Thyroid gland (tissue), 4 donors: ENCODE measurements around the gene PLXNA4. TPM values are rescaled to one million over a fixed set of nuclear protein-coding genes. Genes with fewer than 3 reads are reported as not detected.

Source experiments
- DNase-seq, 2 donors: peaks; one replicate each; pipeline ENCODE4 v3.0.0-alpha.2; 2019
- H3K27ac ChIP-seq, 3 donors: fragments of 200-600 bp; sonication (generic); 1 replicate in 2 of 3; 2 replicates in 1 of 3; pipeline ENCODE4 v1.5.1; 2016 to 2019; ENCODE audit warnings: mild to moderate bottlenecking in 1 of 3, moderate library complexity in 1 of 3
- H3K27me3 ChIP-seq: fragments of 200-600 bp; sonication (generic); one replicate; pipeline ENCODE4 v1.5.1; 2019
- H3K36me3 ChIP-seq, 2 donors: fragments of 200-600 bp; sonication (generic); one replicate each; pipeline ENCODE4 v1.5.1; 2016 to 2019
- H3K4me1 ChIP-seq, 2 donors: fragments of 200-600 bp; sonication (generic); one replicate each; pipeline ENCODE4 v1.5.1; 2017 to 2019
- H3K4me3 ChIP-seq, 3 donors: fragments of 200-600 bp; sonication (generic); replicated peaks in 1 of 3; 1 replicate in 2 of 3; 2 replicates in 1 of 3; pipeline ENCODE4 v1.5.1; 2016; ENCODE audit warnings: mild to moderate bottlenecking in 1 of 3
- H3K9me3 ChIP-seq: fragments of 200-600 bp; sonication (generic); one replicate; pipeline ENCODE4 v1.5.1; 2017
- CTCF ChIP-seq, 6 experiments: fragments of 200-600 bp in 3 of 6; fragments of 450-650 bp in 3 of 6; sonication (generic) in 3 of 6; IDR thresholded peaks; one replicate each; pipeline ENCODE4 v1.5.1; 2016 to 2019; ENCODE audit warnings: antibody characterized with exemption in 6 of 6, mild to moderate bottlenecking in 2 of 6, inconsistent platforms in 1 of 6, moderate library complexity in 1 of 6
- POLR2A ChIP-seq, 2 donors: fragments of 450-650 bp; IDR thresholded peaks; one replicate each; pipeline ENCODE4 v1.6.1; 2017; ENCODE audit warnings: antibody characterized with exemption in 2 of 2, mild to moderate bottlenecking in 2 of 2, moderate library complexity in 1 of 2
- WGBS, 2 donors: methylation state at CpG; one replicate each; pipeline ENCODE4 v1.1.5; 2017; 5-methylcytosine and 5-hydroxymethylcytosine counted together
- intact Hi-C: fragments of 100-400 bp; cut with DNase I; formaldehyde crosslinking; loops from one replicate; pipeline ENCODE4 v1.15.1; 2023
- total RNA-seq, 4 donors: library from RNA; depleted of rRNA; stranded (reverse); fragments of >200 nt; gene quantifications; one replicate each; pipeline ENCODE4 v1.2.3, GENCODE V29; 2016

PLXNA4 gene
- total RNA-seq, 4 donors from 2014 or later: 1.3 to 8.3 (median 2.4) TPM

GRCh38 chr7:132548489-132549078 lies 27.7 kb downstream of the PLXNA4 start:
- no peak for TF ChIP-seq POLR2A (IDR thresholded peaks at IDR 0.05)
- TF ChIP-seq CTCF (IDR thresholded peaks at IDR 0.05): no peak
- Histone ChIP-seq H3K4me3 (no peak overlapping the region), H3K27me3 (no peaks in the 10 kb centered on the region), H3K4me1 (no peaks in the 10 kb centered on the region), H3K27ac (no peak overlapping the region), H3K36me3 (no peaks in the 10 kb centered on the region), H3K9me3 (no peaks in the 10 kb centered on the region)
- WGBS, 2 donors: 77 to 79% methylated on average over 4 of the region's 4 CpGs
- DNase-seq: no peak
- intact Hi-C loops: no loop called here

GRCh38 chr7:132547821-132548220 lies 28.4 kb downstream of the PLXNA4 start:
- DNase-seq: no peak
- H3K36me3 ChIP-seq: no peaks in the 10 kb centered on the region
- WGBS, 2 donors: 83 to 85% methylated on average over 6 of the region's 6 CpGs
- intact Hi-C loops: no loop called here
- TF ChIP-seq CTCF (IDR thresholded peaks at IDR 0.05): no peak
- TF ChIP-seq POLR2A (IDR thresholded peaks at IDR 0.05): no peak
- no peaks in the 10 kb centered on the region for H3K9me3 ChIP-seq
- H3K27me3 ChIP-seq: no peaks in the 10 kb centered on the region
- H3K4me1 ChIP-seq: no peaks in the 10 kb centered on the region
- no peak overlapping the region for H3K4me3 ChIP-seq
- H3K27ac ChIP-seq: no peak overlapping the region

- H3K4me1 ChIP-seq: no peaks in the 10 kb centered on the region
- no peaks in the 10 kb centered on the region for H3K9me3 ChIP-seq
- WGBS, 2 donors: 81 to 91% methylated on average over 1 of the region's 1 CpG
- intact Hi-C loops: no loop called here
- no peaks in the 10 kb centered on the region for H3K36me3 ChIP-seq
- H3K27me3 ChIP-seq: no peaks in the 10 kb centered on the region
- no peak for DNase-seq
- TF ChIP-seq CTCF (IDR thresholded peaks at IDR 0.05) (no peak), POLR2A (IDR thresholded peaks at IDR 0.05) (no peak)
- no peak overlapping the region for H3K27ac ChIP-seq
- no peak overlapping the region for H3K4me3 ChIP-seq
Observed at GRCh38 chr7:132546366-132547127, 29.7 kb downstream of the PLXNA4 start.

- Histone ChIP-seq H3K27me3 (no peaks in the 10 kb centered on the region), H3K27ac (no peak overlapping the region), H3K4me1 (no peaks in the 10 kb centered on the region), H3K9me3 (no peaks in the 10 kb centered on the region), H3K36me3 (no peaks in the 10 kb centered on the region), H3K4me3 (no peak overlapping the region)
- DNase-seq: no peak
- TF ChIP-seq CTCF (IDR thresholded peaks at IDR 0.05) (no peak), POLR2A (IDR thresholded peaks at IDR 0.05) (no peak)
- intact Hi-C loops: no loop called here
- 84 to 88% methylated on average over 1 of the region's 1 CpG for WGBS, 2 donors
Observed at GRCh38 chr7:132545756-132546155, 30.5 kb downstream of the PLXNA4 start.

GRCh38 chr7:132544999-132545398 lies 31.3 kb downstream of the PLXNA4 start:
- Histone ChIP-seq H3K4me1 (no peaks in the 10 kb centered on the region), H3K36me3 (no peaks in the 10 kb centered on the region), H3K27me3 (no peaks in the 10 kb centered on the region), H3K9me3 (no peaks in the 10 kb centered on the region), H3K4me3 (no peak overlapping the region), H3K27ac (no peak overlapping the region)
- no peak for TF ChIP-seq POLR2A (IDR thresholded peaks at IDR 0.05)
- no peak for TF ChIP-seq CTCF (IDR thresholded peaks at IDR 0.05)
- intact Hi-C loops: no loop called here
- 87 to 92% methylated on average over 1 of the region's 1 CpG for WGBS, 2 donors
- DNase-seq: no peak
